Osteoblast (primary cell): ENCODE data around the gene ATM. TPM values are rescaled to one million over a fixed set of nuclear protein-coding genes. Genes with fewer than 3 reads are reported as not detected.

Experiments
- DNase-seq: peaks from one replicate; pipeline ENCODE4 v3.0.0; 2011; ENCODE audit warnings: low spot score, mixed read lengths; ENCODE audit not compliant: insufficient read length; ENCODE audit errors: missing footprints
- H2AFZ ChIP-seq: 2 replicates; pipeline ENCODE4 v1.6.0; 2011; ENCODE audit warnings: mild to moderate bottlenecking, low read length
- H3K27ac ChIP-seq: 2 replicates; pipeline ENCODE4 v1.5.1; 2011; ENCODE audit warnings: mild to moderate bottlenecking, low read depth, low read length, moderate library complexity
- H3K27me3 ChIP-seq: 2 replicates; pipeline ENCODE4 v1.6.0; 2012; ENCODE audit warnings: mild to moderate bottlenecking, control low read depth, inconsistent platforms, low read length, moderate library complexity; ENCODE audit not compliant: insufficient read depth
- H3K36me3 ChIP-seq: 2 replicates; pipeline ENCODE4 v1.5.1; 2011; ENCODE audit warnings: mild to moderate bottlenecking, low read length, control low read depth, moderate library complexity; ENCODE audit not compliant: insufficient read depth
- H3K4me1 ChIP-seq: 2 replicates; pipeline ENCODE4 v1.5.1; 2011; ENCODE audit warnings: mild to moderate bottlenecking, low read length, control low read depth, moderate library complexity; ENCODE audit not compliant: insufficient read depth
- H3K4me2 ChIP-seq: 2 replicates; pipeline ENCODE4 v1.6.0; 2011; ENCODE audit warnings: mild to moderate bottlenecking, low read length; ENCODE audit not compliant: insufficient read depth
- H3K4me3 ChIP-seq: fragments of 200-600 bp; sonication (generic); 3 replicates; pipeline ENCODE4 v1.5.1; 2012; ENCODE audit warnings: mild to moderate bottlenecking, low read length, inconsistent platforms; ENCODE audit not compliant: insufficient read depth
- H3K79me2 ChIP-seq: 2 replicates; pipeline ENCODE4 v1.6.0; 2012; ENCODE audit warnings: mild to moderate bottlenecking, low read length, control low read depth, inconsistent platforms; ENCODE audit not compliant: insufficient read depth
- H3K9me3 ChIP-seq: 2 replicates; pipeline ENCODE4 v1.5.1; 2011; ENCODE audit warnings: low read depth, low read length, control low read depth
- H4K20me1 ChIP-seq: 2 replicates; pipeline ENCODE4 v1.6.0; 2012; ENCODE audit warnings: mild to moderate bottlenecking, low read length, control low read depth; ENCODE audit not compliant: insufficient read depth
- total RNA-seq: library from RNA; depleted of rRNA; stranded (reverse); fragments of >200 nt; gene quantifications from 2 replicates; pipeline ENCODE4 v1.2.3, GENCODE V29; 2012
- TF ChIP-seq, protein P1 (sequence below): IDR thresholded peaks from 2 replicates; pipeline ENCODE4 v1.5.1; 2011; ENCODE audit warnings: mild to moderate bottlenecking, low read depth, low read length, moderate library complexity; ENCODE audit errors: extremely low read depth

The ATM gene
- total RNA-seq, 1 donor: 172 TPM

DNA sequence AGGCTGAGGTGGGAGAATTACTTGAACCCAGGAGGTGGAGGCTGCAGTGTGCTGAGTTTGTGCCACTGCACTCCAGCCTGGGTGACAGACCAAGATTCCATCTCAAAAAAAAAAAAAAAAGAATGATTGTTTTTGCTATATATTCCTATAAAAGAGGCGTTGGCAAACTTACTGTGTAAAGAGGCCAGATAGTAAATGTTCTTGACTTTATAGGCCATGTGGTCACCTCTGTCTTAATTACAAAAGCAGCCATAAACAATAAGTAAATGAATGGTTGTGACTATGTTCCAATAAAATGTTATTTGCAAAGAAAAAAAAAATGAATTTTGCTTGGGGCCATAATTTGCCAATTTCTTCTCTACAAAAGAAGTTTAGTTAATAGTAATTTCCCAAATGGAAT, 12.3 kb downstream of the ATM start:
- Histone ChIP-seq H3K36me3 (peaks cover 51% of the 10 kb centered on the region), H3K27ac (no peak overlapping the region), H3K4me2 (no peak overlapping the region), H3K4me3 (no peak overlapping the region), H3K27me3 (no peaks in the 10 kb centered on the region), H3K79me2 (no peaks in the 10 kb centered on the region), H3K4me1 (no peaks in the 10 kb centered on the region), H4K20me1 (no peaks in the 10 kb centered on the region), H3K9me3 (no peaks in the 10 kb centered on the region), H2AFZ (no peak overlapping the region)
- no peak for DNase-seq
- TF ChIP-seq, protein P1, sequence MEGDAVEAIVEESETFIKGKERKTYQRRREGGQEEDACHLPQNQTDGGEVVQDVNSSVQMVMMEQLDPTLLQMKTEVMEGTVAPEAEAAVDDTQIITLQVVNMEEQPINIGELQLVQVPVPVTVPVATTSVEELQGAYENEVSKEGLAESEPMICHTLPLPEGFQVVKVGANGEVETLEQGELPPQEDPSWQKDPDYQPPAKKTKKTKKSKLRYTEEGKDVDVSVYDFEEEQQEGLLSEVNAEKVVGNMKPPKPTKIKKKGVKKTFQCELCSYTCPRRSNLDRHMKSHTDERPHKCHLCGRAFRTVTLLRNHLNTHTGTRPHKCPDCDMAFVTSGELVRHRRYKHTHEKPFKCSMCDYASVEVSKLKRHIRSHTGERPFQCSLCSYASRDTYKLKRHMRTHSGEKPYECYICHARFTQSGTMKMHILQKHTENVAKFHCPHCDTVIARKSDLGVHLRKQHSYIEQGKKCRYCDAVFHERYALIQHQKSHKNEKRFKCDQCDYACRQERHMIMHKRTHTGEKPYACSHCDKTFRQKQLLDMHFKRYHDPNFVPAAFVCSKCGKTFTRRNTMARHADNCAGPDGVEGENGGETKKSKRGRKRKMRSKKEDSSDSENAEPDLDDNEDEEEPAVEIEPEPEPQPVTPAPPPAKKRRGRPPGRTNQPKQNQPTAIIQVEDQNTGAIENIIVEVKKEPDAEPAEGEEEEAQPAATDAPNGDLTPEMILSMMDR: no peak

DNA sequence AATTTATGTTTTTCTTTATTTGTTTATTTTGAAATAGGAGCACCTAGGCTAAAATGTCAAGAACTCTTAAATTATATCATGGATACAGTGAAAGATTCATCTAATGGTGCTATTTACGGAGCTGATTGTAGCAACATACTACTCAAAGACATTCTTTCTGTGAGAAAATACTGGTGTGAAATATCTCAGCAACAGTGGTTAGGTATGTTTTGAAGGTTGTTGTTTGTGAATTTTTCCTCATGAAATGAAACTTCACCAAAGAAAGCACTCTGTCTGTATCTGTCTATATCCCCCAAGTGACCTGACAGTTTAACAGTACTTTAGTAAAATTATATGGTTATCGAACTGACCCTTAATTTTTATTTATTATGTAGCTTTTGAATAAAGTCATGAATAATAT, 12.8 kb downstream of the ATM start:
- Histone ChIP-seq H3K27me3 (no peaks in the 10 kb centered on the region), H3K9me3 (no peaks in the 10 kb centered on the region), H3K4me1 (no peaks in the 10 kb centered on the region), H3K27ac (no peak overlapping the region), H3K36me3 (peaks cover 51% of the 10 kb centered on the region), H4K20me1 (no peaks in the 10 kb centered on the region), H3K79me2 (no peaks in the 10 kb centered on the region), H2AFZ (no peak overlapping the region), H3K4me2 (no peak overlapping the region), H3K4me3 (no peak overlapping the region)
- TF ChIP-seq, protein P1: no peak
- no peak for DNase-seq

DNA sequence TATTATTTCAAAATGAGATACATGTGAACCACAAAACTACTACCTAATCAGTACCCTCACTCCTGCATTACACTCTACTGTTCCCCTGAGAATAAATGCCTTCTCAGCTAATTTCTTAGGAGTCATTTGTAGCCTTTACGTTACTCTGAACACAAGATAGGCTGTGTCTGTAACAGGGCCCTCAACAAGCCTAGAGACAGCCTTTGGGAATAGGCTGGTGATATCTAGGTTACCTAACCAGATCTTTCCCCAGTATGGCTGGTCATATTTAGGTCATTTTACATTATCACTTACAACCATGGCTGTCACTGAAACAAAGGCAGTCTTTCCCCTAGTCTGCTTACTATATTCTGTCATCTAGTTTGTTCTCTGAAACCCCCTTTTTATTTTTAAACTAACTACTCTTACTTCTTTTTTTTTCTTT, 14.2 kb downstream of the ATM start:
- Histone ChIP-seq H3K4me2 (no peak overlapping the region), H2AFZ (no peak overlapping the region), H3K4me1 (no peaks in the 10 kb centered on the region), H3K4me3 (no peak overlapping the region), H3K27me3 (no peaks in the 10 kb centered on the region), H3K36me3 (peaks cover 45% of the 10 kb centered on the region), H4K20me1 (no peaks in the 10 kb centered on the region), H3K27ac (no peak overlapping the region), H3K9me3 (no peaks in the 10 kb centered on the region), H3K79me2 (no peaks in the 10 kb centered on the region)
- TF ChIP-seq, protein P1: no peak
- no peak for DNase-seq

DNA sequence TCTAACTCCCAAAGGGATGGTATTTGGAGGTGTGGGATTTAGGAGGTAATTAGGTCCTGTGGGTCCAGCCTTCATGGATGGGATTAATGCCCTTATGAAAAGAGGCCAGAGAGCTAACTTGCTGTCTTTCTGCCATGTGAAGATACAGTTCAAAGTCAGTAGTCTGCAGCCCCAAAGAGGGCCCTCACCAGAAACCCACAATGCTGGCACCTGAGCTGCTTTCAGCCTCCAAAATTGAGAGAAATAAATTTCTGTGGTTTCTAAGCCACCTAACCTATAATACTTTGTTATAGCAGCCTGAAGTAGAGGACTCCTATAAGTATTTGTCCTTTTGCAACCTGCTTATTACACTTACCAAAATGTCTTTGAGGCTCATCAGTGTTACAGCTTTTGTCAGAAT, 16.2 kb downstream of the ATM start:
- H2AFZ ChIP-seq: no peak overlapping the region
- no peaks in the 10 kb centered on the region for H3K4me1 ChIP-seq
- DNase-seq: no peak
- TF ChIP-seq, protein P1: no peak
- no peaks in the 10 kb centered on the region for H3K27me3 ChIP-seq
- no peak overlapping the region for H3K27ac ChIP-seq
- H3K36me3 ChIP-seq: peaks cover 36% of the 10 kb centered on the region
- no peaks in the 10 kb centered on the region for H4K20me1 ChIP-seq
- H3K79me2 ChIP-seq: no peaks in the 10 kb centered on the region
- no peak overlapping the region for H3K4me2 ChIP-seq
- no peak overlapping the region for H3K4me3 ChIP-seq
- H3K9me3 ChIP-seq: no peaks in the 10 kb centered on the region
